ENCODE results near the gene BMPER.
"Not testable (repeated sequence)": the region's sequence is repeated elsewhere in the genome, so short reads cannot be mapped to it uniquely, and the experiment has no call there.

Gene BMPER

DNA sequence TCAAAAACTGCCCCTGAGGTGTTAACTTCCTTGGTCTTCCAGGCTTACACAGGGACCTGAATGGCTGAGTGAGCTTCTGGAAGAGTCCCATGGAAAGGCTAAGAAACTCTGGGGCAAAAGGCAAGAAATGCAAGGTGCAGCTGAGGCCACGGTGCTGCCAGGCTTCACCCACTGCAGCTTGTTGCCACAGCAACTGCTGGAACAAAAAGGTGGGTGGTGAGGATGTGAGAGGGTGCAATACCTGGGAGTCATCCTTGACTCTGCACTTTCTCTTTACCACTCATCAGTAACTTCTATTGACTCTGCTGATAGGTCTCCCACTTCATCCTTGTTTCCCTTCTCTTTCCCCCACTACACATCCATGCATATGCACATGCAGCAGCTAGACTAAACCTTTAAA is 258.6 kb downstream of the BMPER start:
- no peaks in the 10 kb centered on the region for H3K4me1 Mint-ChIP-seq (ENCODE audit: low read depth)
- peaks cover 6% of the 10 kb centered on the region for H3K9me3 Mint-ChIP-seq
- no peaks in the 10 kb centered on the region for H3K27me3 Mint-ChIP-seq
- H3K4me3 Mint-ChIP-seq, result no peak overlapping the region
- H3K27ac Mint-ChIP-seq, result no peak overlapping the region
- H3K36me3 Mint-ChIP-seq (ENCODE audit: low read depth), result no peaks in the 10 kb centered on the region

DNA sequence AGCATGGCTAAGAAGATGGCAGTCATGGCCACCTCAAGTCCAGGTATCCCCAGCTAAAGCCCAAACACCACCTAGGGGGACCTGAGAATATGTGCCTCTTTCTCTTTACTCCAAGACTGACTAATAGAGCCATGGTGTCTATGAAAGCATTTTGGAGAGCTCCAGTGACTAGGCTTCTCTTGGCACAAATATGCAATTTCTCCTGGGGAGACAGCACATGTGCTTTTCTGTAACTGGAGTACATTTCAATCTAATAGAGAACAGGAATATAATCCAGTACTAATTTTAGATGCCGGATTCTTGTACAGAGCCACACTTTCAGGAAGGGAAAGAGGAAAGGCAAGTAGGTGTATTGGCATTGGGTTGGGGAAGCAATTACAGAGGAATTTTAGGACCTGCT is 260.1 kb downstream of the BMPER start:
- Mint-ChIP-seq H3K4me3 (no peak overlapping the region), H3K27ac (no peak overlapping the region), H3K27me3 (no peaks in the 10 kb centered on the region), H3K36me3 (ENCODE audit: low read depth) (no peaks in the 10 kb centered on the region), H3K9me3 (peaks cover 9% of the 10 kb centered on the region), H3K4me1 (ENCODE audit: low read depth) (no peaks in the 10 kb centered on the region)

DNA sequence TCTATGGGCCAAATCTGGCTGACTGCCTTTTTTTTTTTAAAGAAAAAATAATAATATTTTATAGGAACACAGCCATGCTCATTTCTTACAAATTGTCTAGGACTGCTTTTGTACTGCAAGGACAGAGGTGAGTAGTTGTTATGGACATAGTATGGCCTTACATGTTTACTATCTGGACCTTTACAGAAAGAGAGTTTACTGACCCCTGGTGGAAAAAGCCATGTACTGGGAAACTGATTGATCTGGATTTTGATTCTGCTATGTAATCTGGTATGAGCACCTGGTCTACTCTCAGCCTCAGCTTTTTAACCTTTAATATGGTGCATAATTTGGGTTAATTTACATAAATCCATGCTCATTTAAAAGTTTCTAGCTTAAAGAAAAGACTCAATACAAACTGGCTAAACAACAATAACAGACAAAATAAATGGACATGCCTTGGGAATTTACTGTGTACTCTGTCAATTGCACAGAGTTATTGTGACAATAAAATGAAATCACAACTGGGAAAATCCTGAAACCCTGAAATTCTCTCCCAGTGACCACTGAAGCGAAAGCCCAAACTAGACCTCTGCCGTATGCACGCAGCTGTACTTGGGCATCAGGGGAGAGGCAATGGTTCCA is 260.7 kb downstream of the BMPER start:
- Mint-ChIP-seq H3K9me3 (peaks cover 9% of the 10 kb centered on the region), H3K27me3 (no peaks in the 10 kb centered on the region), H3K4me1 (ENCODE audit: low read depth) (no peaks in the 10 kb centered on the region), H3K36me3 (ENCODE audit: low read depth) (no peaks in the 10 kb centered on the region), H3K4me3 (no peak overlapping the region), H3K27ac (no peak overlapping the region)

DNA sequence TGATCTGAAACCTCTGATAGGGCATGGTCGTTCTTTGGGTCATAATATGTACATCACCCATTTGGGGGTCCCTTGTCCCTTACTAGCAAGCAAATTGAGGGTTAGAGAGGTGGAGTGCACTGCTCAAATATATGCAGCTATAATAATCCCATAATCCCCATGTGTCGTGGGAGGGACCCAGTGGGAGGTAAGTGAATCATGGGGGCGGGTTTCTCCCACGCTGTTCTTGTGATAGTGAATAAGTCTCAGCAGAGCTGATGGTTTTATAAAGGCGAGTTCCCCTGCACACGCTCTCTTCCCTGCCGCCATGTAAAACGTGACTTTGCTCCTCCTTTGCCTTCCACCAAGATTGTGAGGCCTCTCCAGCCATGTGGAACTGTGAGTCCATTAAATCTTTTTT is 262.7 kb downstream of the BMPER start:
- H3K27me3 Mint-ChIP-seq, result no peaks in the 10 kb centered on the region
- H3K4me1 Mint-ChIP-seq (ENCODE audit: low read depth), result no peaks in the 10 kb centered on the region
- no peaks in the 10 kb centered on the region for H3K36me3 Mint-ChIP-seq (ENCODE audit: low read depth)
- no peak overlapping the region for H3K4me3 Mint-ChIP-seq
- H3K27ac Mint-ChIP-seq, result no peak overlapping the region
- peaks cover 9% of the 10 kb centered on the region for H3K9me3 Mint-ChIP-seq

DNA sequence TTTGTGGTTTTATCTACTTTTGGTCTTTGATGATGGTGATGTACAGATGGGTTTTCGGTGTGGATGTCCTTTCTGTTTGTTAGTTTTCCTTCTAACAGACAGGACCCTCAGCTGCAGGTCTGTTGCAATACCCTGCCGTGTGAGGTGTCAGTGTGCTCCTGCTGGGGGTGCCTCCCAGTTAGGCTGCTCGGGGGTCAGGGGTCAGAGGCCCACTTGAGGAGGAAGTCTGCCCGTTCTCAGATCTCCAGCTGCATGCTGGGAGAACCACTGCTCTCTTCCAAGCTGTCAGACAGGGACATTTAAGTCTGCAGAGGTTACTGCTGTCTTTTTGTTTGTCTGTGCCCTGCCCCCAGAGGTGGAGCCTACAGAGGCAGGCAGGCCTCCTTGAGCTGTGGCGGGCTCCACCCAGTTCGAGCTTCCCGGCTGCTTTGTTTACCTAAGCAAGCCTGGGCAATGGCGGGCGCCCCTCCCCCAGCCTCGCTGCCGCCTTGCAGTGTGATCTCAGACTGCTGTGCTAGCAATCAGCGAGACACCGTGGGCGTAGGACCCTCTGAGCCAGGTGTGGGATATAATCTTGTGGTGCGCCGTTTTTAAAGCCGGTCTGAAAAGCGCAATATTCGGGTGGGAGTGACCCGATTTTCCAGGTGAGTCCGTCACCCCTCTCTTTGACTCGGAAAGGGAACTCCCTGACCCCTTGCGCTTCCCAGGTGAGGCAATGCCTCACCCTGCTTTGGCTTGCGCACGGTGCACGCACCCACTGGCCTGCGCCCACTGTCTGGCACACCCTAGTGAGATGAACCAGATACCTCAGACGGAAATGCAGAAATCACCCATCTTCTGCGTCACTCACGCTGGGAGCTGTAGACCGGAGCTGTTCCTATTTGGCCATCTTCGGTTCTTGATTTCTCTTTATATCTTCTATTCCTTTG is 269.6 kb downstream of the BMPER start:
- not testable (repeated sequence) for H3K27me3 Mint-ChIP-seq; H3K9me3 Mint-ChIP-seq; H3K4me1 Mint-ChIP-seq (ENCODE audit: low read depth); H3K4me3 Mint-ChIP-seq; H3K36me3 Mint-ChIP-seq (ENCODE audit: low read depth); H3K27ac Mint-ChIP-seq

DNA sequence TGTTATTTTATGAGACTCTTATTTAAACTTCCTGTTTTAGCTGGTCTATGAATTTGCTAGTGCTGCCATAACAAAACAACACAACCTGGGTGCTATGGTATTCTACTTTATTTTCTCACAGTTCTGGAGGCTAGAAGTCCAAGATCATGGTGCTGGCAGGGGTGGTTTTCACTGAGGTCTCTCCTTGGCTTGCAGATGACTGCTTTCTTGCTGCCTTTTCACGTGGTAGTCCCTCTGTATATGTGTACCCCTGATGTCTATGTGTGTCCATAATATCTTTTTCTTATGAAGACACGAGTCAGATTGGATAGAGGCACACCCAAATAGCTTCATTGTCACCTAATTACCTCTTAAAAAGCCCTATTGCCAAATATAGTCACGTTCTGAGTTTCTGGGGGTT is 270.5 kb downstream of the BMPER start:
- H3K36me3 Mint-ChIP-seq (ENCODE audit: low read depth), result no peaks in the 10 kb centered on the region
- no peaks in the 10 kb centered on the region for H3K4me1 Mint-ChIP-seq (ENCODE audit: low read depth)
- H3K27me3 Mint-ChIP-seq, result no peaks in the 10 kb centered on the region
- no peak overlapping the region for H3K27ac Mint-ChIP-seq
- H3K9me3 Mint-ChIP-seq, result peaks cover 9% of the 10 kb centered on the region
- no peak overlapping the region for H3K4me3 Mint-ChIP-seq

DNA sequence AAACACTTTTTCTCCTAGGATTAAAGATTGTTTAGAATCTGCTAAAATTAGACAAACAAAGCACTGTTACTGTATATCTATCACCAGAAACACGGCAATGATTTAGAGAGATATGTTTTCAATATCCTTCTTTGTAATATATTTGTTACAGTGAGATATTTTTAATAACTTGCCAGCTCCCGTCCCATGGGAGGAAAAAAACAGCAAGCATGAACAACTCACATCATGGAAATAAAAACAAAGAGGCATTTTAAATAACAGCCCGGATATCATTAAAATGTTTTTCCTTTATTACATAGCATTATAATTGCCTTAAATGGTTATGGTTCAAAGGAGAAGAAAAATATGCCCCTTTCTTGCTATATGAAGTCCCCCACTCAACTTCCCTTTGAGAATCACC is 272.1 kb downstream of the BMPER start:
- H3K36me3 Mint-ChIP-seq (ENCODE audit: low read depth), result no peaks in the 10 kb centered on the region
- H3K27me3 Mint-ChIP-seq, result no peaks in the 10 kb centered on the region
- H3K4me1 Mint-ChIP-seq (ENCODE audit: low read depth), result no peaks in the 10 kb centered on the region
- H3K9me3 Mint-ChIP-seq, result peaks cover 9% of the 10 kb centered on the region
- no peak overlapping the region for H3K4me3 Mint-ChIP-seq
- no peak overlapping the region for H3K27ac Mint-ChIP-seq

DNA sequence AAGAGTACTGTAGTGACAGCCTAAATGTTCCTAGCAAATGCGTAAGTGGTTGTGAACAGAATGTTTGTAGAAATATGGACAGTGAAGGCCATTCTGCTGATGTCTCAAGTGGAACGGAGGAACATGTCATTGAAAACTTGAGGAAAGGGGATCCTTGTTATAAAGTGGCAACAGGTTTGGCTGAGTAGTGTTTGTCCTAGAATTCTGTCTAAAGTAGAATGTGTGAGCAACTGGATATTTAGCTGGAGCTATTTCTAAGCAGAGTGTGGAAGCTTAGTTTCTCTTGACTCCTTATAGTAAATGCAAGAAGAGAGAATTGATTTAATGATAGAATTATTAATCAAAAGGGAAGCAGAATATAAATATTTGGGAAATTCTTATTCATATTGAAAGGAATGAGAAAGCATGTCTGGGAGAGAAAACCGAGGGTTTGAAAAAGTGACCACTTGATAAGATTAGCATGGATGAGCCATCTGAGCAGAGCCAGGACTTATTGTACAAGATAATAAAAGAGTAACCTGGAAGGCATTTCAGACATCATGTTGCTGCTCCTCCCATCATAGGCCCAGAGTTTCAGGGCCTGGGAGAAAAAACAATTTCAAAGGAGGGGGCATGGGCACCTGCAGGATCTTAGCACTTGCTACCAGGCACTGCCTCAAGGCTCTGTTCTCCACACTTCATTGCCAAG is 276.1 kb downstream of the BMPER start:
- Mint-ChIP-seq H3K36me3 (ENCODE audit: low read depth) (no peaks in the 10 kb centered on the region), H3K4me1 (ENCODE audit: low read depth) (no peaks in the 10 kb centered on the region), H3K4me3 (no peak overlapping the region)

DNA sequence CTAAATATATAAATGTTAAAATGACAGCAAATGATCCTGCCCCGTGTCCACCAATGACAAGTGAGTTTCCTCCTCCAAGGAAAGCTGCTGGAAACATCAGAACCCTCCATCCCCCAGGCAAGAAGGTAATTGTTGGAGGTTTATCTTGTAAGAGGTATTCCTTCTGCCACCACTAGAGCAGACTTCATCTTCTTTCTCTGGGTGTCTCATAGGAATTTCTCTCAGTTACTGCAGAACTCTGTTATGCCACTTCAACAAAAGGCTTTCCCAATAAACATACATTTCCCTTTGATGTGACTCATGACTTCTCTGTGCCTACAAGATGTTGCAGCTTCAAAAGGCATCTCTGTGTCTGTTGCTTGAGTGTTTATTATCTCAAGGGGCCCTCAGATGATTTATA is 279.1 kb downstream of the BMPER start:
- H3K27ac Mint-ChIP-seq, result no peak overlapping the region
- no peaks in the 10 kb centered on the region for H3K4me1 Mint-ChIP-seq (ENCODE audit: low read depth)
- no peaks in the 10 kb centered on the region for H3K9me3 Mint-ChIP-seq
- no peaks in the 10 kb centered on the region for H3K27me3 Mint-ChIP-seq
- H3K4me3 Mint-ChIP-seq, result no peak overlapping the region
- H3K36me3 Mint-ChIP-seq (ENCODE audit: low read depth), result no peaks in the 10 kb centered on the region

More for the DNA sequence above, 276.1 kb downstream of the BMPER start:
- Mint-ChIP-seq H3K27me3 (no peaks in the 10 kb centered on the region), H3K27ac (no peak overlapping the region), H3K9me3 (no peaks in the 10 kb centered on the region)

DNA sequence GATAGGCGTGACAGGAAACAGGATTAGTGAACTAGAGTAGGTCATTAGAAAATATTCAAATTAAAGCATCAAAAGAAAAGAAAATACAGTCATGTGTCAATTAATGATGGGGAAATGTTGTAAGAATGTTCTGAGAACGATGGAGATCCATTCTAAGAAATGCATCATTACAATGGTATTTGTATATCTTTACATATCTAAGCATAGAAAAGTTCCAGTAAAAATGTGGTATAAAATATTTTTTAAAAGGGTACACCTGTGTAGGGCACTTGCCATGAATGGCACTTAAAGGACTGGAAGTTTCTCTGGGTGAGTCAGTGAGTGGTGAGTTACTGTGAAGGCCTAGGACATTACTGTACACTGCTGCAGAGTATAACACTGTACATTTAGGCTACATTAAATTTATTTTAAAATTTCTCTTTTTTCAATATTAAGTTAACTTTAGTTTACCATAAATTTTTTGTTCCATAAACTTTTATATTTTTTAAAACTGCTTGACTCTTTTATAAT is 282.5 kb downstream of the BMPER start:
- Mint-ChIP-seq H3K4me3 (no peak overlapping the region), H3K4me1 (ENCODE audit: low read depth) (no peaks in the 10 kb centered on the region), H3K36me3 (ENCODE audit: low read depth) (no peaks in the 10 kb centered on the region), H3K27me3 (no peaks in the 10 kb centered on the region), H3K9me3 (no peaks in the 10 kb centered on the region), H3K27ac (no peak overlapping the region)

DNA sequence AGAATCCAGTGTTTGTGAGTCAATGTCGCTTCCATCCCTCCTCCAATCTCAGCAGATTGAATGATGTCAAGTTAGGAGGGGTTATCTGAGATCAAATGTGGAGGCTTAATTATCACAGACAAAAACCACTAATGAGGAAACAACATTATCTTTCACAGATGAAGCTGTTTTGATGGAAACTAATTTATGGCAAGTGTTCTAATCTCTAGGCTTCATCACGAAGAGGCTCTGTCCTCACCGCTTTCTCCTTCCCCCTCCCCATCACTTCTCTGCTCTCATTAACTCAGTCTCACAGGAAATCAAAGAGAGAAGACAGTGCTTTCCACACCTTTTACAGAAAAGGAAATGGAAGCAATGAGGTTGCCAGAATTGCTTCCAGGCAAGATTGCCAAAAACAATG is 283.7 kb downstream of the BMPER start:
- Mint-ChIP-seq H3K27ac (no peak overlapping the region), H3K27me3 (no peaks in the 10 kb centered on the region), H3K4me1 (ENCODE audit: low read depth) (no peaks in the 10 kb centered on the region), H3K4me3 (no peak overlapping the region), H3K36me3 (ENCODE audit: low read depth) (no peaks in the 10 kb centered on the region), H3K9me3 (no peaks in the 10 kb centered on the region)

DNA sequence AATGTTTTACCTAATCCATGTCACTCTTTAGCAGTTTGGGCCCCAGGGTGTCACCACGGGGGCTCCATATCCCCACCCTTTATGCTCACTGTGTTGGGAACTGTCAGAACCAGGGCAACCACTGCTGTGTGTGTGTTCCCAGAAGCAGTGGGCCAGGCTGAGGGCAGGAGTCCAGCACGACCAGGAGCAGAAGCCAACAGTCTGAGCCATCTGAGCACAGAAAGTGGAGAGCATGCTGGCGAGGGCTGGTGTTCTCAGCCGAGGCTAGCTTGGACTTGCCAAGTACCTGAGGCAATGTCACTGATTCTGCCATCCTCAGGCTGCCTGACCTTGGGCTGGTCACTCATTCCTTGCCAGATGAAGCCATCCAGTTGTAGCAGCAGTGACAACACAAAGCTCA is 285.0 kb downstream of the BMPER start:
- H3K4me3 Mint-ChIP-seq, result no peak overlapping the region
- no peaks in the 10 kb centered on the region for H3K9me3 Mint-ChIP-seq
- no peaks in the 10 kb centered on the region for H3K36me3 Mint-ChIP-seq (ENCODE audit: low read depth)
- H3K27ac Mint-ChIP-seq, result no peak overlapping the region
- H3K4me1 Mint-ChIP-seq (ENCODE audit: low read depth), result no peaks in the 10 kb centered on the region
- no peaks in the 10 kb centered on the region for H3K27me3 Mint-ChIP-seq

DNA sequence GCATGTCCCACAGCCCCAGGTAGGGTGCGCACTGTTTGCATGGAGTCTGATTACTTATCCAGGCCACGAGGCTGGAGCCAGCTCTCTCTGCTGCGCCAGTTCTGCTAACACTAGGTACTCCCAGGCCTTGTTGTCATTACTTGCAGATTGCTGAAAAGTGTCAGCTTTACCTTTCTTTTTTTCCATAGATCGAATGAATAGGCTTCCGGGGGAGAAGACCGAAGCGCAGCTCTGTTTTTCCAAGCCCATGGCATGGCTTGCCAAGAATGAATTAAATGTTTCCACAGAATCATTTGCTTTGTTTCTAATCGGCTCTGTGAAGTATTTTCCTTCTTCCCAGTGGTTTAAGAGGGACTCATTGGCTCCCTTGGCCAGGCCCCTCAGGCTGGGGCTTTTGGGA is 285.8 kb downstream of the BMPER start:
- H3K36me3 Mint-ChIP-seq (ENCODE audit: low read depth), result no peaks in the 10 kb centered on the region

DNA sequence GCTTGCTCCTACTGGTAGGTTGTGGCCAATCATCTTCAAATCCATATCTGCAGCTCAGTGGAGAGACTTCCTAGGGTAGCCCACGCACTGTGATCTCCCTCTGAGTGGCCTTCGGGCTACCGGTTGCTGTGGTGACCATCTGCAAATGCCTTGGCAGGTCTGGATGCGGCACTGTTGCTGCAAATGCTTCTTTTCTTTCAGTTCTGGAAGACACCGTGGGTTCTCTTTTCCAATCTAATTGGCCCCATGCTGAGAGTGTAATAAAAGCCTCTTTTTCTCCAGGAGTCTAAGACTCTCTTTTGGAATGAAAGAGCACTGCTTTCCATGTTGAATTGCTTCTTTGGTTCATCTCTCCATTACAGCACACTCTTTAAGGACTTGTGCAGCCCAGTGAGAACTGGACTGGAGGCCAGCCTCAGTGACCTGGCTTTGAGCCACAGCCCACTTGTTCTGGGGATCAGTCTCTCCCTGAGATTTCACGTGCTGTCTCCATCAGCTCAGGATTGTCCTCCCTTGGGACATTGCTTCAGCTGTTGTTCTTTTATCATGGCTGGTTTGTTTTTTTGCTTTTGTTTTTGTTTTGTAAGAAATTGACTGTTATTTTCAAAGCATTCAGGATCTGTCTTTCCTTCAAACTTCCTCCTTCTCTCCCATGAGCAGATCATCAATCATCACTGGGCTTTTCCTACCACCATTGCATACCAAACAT is 286.6 kb downstream of the BMPER start:
- no peaks in the 10 kb centered on the region for H3K27me3 Mint-ChIP-seq
- H3K4me3 Mint-ChIP-seq, result no peak overlapping the region
- no peak overlapping the region for H3K27ac Mint-ChIP-seq
- H3K36me3 Mint-ChIP-seq (ENCODE audit: low read depth), result no peaks in the 10 kb centered on the region
- no peaks in the 10 kb centered on the region for H3K4me1 Mint-ChIP-seq (ENCODE audit: low read depth)
- no peaks in the 10 kb centered on the region for H3K9me3 Mint-ChIP-seq

More for the DNA sequence above, 285.8 kb downstream of the BMPER start:
- no peak overlapping the region for H3K4me3 Mint-ChIP-seq
- no peaks in the 10 kb centered on the region for H3K9me3 Mint-ChIP-seq
- no peaks in the 10 kb centered on the region for H3K27me3 Mint-ChIP-seq
- H3K27ac Mint-ChIP-seq, result no peak overlapping the region
- H3K4me1 Mint-ChIP-seq (ENCODE audit: low read depth), result no peaks in the 10 kb centered on the region

DNA sequence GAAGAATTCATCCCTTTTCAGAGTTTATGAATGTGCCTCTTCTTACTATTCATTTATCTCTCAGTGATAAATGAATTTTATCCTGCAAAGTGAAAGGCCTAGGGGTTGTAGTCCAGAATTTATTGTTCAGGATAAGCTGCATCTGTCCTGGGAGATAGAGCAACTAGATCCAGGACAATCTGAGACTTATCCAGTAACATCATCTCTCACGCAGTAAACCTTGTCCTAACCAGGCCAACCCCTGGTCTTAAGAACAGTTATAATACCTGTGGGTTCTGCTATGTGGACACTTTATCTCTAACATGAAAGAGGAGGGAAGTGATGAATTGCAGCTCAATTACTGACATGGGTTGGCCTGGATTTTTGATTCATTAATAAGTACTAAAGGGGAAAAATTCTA is 287.6 kb downstream of the BMPER start:
- H3K27me3 Mint-ChIP-seq, result no peaks in the 10 kb centered on the region

More for the DNA sequence above, 287.6 kb downstream of the BMPER start:
- Mint-ChIP-seq H3K36me3 (ENCODE audit: low read depth) (no peaks in the 10 kb centered on the region), H3K9me3 (no peaks in the 10 kb centered on the region), H3K27ac (no peak overlapping the region), H3K4me1 (ENCODE audit: low read depth) (no peaks in the 10 kb centered on the region), H3K4me3 (no peak overlapping the region)
